HCT116 (cell line): Measurements from ENCODE around the gene RAB25.

Experiments
- EGR1 ChIP-seq: IDR thresholded peaks from 2 replicates; pipeline ENCODE4 v1.6.1; 2012; ENCODE audit warnings: low read depth
- ELF1 ChIP-seq: IDR thresholded peaks from 2 replicates; pipeline ENCODE4 v1.6.1; 2012; ENCODE audit warnings: low read depth, borderline replicate concordance
- EZH2 ChIP-seq: fragments of 200-600 bp; sonication (generic); IDR thresholded peaks from 2 replicates; pipeline ENCODE4 v1.6.1; 2017; ENCODE audit warnings: antibody characterized with exemption, mixed run types
- EZH2phosphoT487 ChIP-seq: fragments of 200-600 bp; IDR thresholded peaks from 2 replicates; pipeline ENCODE4 v1.6.1; 2018; ENCODE audit warnings: antibody characterized with exemption, borderline replicate concordance
- POLR2AphosphoS5 ChIP-seq: IDR thresholded peaks from 2 replicates; pipeline ENCODE4 v1.6.1; 2011; ENCODE audit warnings: mild to moderate bottlenecking, low read depth, low read length, moderate library complexity
- SIN3A ChIP-seq: IDR thresholded peaks from 2 replicates; pipeline ENCODE4 v1.6.1; 2012; ENCODE audit warnings: low read depth
- SRF ChIP-seq: IDR thresholded peaks from 2 replicates; pipeline ENCODE4 v1.6.1; 2012; ENCODE audit warnings: low read depth
- ZFX ChIP-seq: fragments of 450-650 bp; IDR thresholded peaks from 2 replicates; pipeline ENCODE4 v1.6.1; 2017
- TF ChIP-seq, protein P1 (sequence below), 3 experiments: fragments of 200-600 bp in 1 of 3; sonication (generic) in 1 of 3; IDR thresholded peaks in 2 of 3; conservative IDR thresholded peaks in 1 of 3; 2 replicates each; pipeline ENCODE4 v1.5.1; 2012 to 2017; ENCODE audit warnings: low read depth in 2 of 3, low read length in 2 of 3, antibody characterized with exemption in 1 of 3, borderline replicate concordance in 1 of 3, control low read depth in 1 of 3, mild to moderate bottlenecking in 1 of 3, mixed read lengths in 1 of 3, mixed run types in 1 of 3, moderate library complexity in 1 of 3; ENCODE audit not compliant: insufficient read depth in 1 of 3
- TF ChIP-seq, protein P2 (sequence below): IDR thresholded peaks from 2 replicates; pipeline ENCODE4 v1.6.1; 2012
- TF ChIP-seq, protein P3 (sequence below): IDR thresholded peaks from 2 replicates; pipeline ENCODE4 v1.6.1; 2012; ENCODE audit warnings: low read depth
- TF ChIP-seq, protein P4 (sequence below): IDR thresholded peaks from 2 replicates; pipeline ENCODE4 v1.6.1; 2012
- TF ChIP-seq, protein P5 (sequence below): IDR thresholded peaks from 2 replicates; pipeline ENCODE4 v1.6.1; 2011; ENCODE audit warnings: mild to moderate bottlenecking, low read length, moderate library complexity; ENCODE audit not compliant: insufficient replicate concordance; ENCODE audit errors: extremely low read depth

DNA sequence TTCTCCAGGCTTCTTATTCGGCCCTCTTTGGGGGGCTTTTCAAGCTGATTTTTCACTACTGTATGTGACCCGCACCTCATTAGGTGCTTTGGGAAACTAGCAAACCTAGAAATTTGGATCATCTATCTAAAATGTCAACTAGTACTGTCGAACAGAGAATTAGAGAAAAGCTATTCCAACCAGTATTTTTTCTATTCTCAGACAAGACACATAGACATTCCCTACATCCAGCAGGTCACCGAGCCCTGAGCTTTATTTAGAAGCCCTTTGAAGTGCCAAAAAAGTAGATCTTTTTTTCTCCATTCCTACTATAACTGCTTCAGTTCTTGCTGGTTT lies 39.9 kb upstream of the RAB25 start:
- TF ChIP-seq, protein P1, sequence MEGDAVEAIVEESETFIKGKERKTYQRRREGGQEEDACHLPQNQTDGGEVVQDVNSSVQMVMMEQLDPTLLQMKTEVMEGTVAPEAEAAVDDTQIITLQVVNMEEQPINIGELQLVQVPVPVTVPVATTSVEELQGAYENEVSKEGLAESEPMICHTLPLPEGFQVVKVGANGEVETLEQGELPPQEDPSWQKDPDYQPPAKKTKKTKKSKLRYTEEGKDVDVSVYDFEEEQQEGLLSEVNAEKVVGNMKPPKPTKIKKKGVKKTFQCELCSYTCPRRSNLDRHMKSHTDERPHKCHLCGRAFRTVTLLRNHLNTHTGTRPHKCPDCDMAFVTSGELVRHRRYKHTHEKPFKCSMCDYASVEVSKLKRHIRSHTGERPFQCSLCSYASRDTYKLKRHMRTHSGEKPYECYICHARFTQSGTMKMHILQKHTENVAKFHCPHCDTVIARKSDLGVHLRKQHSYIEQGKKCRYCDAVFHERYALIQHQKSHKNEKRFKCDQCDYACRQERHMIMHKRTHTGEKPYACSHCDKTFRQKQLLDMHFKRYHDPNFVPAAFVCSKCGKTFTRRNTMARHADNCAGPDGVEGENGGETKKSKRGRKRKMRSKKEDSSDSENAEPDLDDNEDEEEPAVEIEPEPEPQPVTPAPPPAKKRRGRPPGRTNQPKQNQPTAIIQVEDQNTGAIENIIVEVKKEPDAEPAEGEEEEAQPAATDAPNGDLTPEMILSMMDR (IDR thresholded peaks at IDR 0.05 in 2 of 3, conservative IDR thresholded peaks at IDR 0.05 in 1 of 3; ENCODE audit: borderline replicate concordance in 1 of 3, insufficient read depth in 1 of 3, low read depth in 2 of 3, low read length in 2 of 3), result no peak
- TF ChIP-seq EGR1 (no peak), POLR2AphosphoS5 (no peak), SIN3A (no peak), SRF (no peak), EZH2phosphoT487 (no peak), ZFX (no peak), ELF1 (no peak), EZH2 (no peak)
- TF ChIP-seq, protein P2, sequence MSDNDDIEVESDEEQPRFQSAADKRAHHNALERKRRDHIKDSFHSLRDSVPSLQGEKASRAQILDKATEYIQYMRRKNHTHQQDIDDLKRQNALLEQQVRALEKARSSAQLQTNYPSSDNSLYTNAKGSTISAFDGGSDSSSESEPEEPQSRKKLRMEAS, result no peak
- TF ChIP-seq, protein P3, sequence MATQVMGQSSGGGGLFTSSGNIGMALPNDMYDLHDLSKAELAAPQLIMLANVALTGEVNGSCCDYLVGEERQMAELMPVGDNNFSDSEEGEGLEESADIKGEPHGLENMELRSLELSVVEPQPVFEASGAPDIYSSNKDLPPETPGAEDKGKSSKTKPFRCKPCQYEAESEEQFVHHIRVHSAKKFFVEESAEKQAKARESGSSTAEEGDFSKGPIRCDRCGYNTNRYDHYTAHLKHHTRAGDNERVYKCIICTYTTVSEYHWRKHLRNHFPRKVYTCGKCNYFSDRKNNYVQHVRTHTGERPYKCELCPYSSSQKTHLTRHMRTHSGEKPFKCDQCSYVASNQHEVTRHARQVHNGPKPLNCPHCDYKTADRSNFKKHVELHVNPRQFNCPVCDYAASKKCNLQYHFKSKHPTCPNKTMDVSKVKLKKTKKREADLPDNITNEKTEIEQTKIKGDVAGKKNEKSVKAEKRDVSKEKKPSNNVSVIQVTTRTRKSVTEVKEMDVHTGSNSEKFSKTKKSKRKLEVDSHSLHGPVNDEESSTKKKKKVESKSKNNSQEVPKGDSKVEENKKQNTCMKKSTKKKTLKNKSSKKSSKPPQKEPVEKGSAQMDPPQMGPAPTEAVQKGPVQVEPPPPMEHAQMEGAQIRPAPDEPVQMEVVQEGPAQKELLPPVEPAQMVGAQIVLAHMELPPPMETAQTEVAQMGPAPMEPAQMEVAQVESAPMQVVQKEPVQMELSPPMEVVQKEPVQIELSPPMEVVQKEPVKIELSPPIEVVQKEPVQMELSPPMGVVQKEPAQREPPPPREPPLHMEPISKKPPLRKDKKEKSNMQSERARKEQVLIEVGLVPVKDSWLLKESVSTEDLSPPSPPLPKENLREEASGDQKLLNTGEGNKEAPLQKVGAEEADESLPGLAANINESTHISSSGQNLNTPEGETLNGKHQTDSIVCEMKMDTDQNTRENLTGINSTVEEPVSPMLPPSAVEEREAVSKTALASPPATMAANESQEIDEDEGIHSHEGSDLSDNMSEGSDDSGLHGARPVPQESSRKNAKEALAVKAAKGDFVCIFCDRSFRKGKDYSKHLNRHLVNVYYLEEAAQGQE, result no peak
- TF ChIP-seq, protein P4, sequence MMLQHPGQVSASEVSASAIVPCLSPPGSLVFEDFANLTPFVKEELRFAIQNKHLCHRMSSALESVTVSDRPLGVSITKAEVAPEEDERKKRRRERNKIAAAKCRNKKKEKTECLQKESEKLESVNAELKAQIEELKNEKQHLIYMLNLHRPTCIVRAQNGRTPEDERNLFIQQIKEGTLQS, result no peak
- TF ChIP-seq, protein P5, sequence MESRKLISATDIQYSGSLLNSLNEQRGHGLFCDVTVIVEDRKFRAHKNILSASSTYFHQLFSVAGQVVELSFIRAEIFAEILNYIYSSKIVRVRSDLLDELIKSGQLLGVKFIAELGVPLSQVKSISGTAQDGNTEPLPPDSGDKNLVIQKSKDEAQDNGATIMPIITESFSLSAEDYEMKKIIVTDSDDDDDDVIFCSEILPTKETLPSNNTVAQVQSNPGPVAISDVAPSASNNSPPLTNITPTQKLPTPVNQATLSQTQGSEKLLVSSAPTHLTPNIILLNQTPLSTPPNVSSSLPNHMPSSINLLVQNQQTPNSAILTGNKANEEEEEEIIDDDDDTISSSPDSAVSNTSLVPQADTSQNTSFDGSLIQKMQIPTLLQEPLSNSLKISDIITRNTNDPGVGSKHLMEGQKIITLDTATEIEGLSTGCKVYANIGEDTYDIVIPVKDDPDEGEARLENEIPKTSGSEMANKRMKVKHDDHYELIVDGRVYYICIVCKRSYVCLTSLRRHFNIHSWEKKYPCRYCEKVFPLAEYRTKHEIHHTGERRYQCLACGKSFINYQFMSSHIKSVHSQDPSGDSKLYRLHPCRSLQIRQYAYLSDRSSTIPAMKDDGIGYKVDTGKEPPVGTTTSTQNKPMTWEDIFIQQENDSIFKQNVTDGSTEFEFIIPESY, result no peak
